K562 (cell line): ENCODE results near the gene AIF1. TPM values are rescaled to one million over a fixed set of nuclear protein-coding genes. Genes with fewer than 3 reads are reported as not detected.

ENCODE experiments used
- ARID4B ChIP-seq: sonication (generic); formaldehyde crosslinking; IDR thresholded peaks from 2 replicates; pipeline ENCODE4 v1.8.0; 2022; ENCODE audit warnings: mild to moderate bottlenecking, missing genetic modification reagents
- CEBPB ChIP-seq: fragments of 450-650 bp; IDR thresholded peaks from 2 replicates; pipeline ENCODE4 v1.6.1; 2016; ENCODE audit warnings: missing genetic modification characterization, missing compliant biosample characterization
- CREB3L1 ChIP-seq: fragments of 450-650 bp; IDR thresholded peaks from 2 replicates; pipeline ENCODE4 v1.6.1; 2014; ENCODE audit warnings: low read depth, mild to moderate bottlenecking, moderate library complexity, borderline replicate concordance
- HNRNPH1 ChIP-seq: fragments of 200-400 bp; formaldehyde crosslinking; optimal IDR thresholded peaks from 2 replicates; pipeline ENCODE3; 2017; ENCODE audit warnings: low read depth, mild to moderate bottlenecking, low read length, moderate library complexity
- HNRNPL ChIP-seq: fragments of 200-400 bp; formaldehyde crosslinking; IDR thresholded peaks from 2 replicates; pipeline ENCODE4 v1.6.1; 2017; ENCODE audit warnings: low read depth, mild to moderate bottlenecking, low read length
- NUFIP1 ChIP-seq: fragments of 450-650 bp; IDR thresholded peaks from 2 replicates; pipeline ENCODE4 v1.6.1; 2018; ENCODE audit not compliant: partially characterized antibody
- PRDM10 ChIP-seq: fragments of 450-650 bp; IDR thresholded peaks from 2 replicates; pipeline ENCODE4 v1.6.1; 2018; ENCODE audit not compliant: partially characterized antibody
- SRSF7 ChIP-seq: fragments of 200-400 bp; formaldehyde crosslinking; optimal IDR thresholded peaks from 2 replicates; pipeline ENCODE3; 2017; ENCODE audit warnings: mild to moderate bottlenecking, low read depth, low read length
- TCF15 ChIP-seq: fragments of 250-450 bp; sonication (Bioruptor Pico); IDR thresholded peaks from 2 replicates; pipeline ENCODE4 v1.8.0; 2022; ENCODE audit warnings: moderate library complexity, mild to moderate bottlenecking, inconsistent platforms
- THRAP3 ChIP-seq: fragments of 450-650 bp; IDR thresholded peaks from 2 replicates; pipeline ENCODE4 v1.6.1; 2016; ENCODE audit warnings: mild to moderate bottlenecking, inconsistent platforms, borderline replicate concordance
- TOE1 ChIP-seq, 2 experiments: fragments of 450-650 bp in 1 of 2; sonication (generic) in 1 of 2; formaldehyde crosslinking in 1 of 2; IDR thresholded peaks; 2 replicates each; pipeline versions ENCODE4 v1.7.1 to v1.8.0; 2016 to 2022; ENCODE audit warnings: borderline replicate concordance in 2 of 2, mild to moderate bottlenecking in 2 of 2, antibody characterized with exemption in 1 of 2, inconsistent platforms in 1 of 2, low read depth in 1 of 2, missing genetic modification reagents in 1 of 2, moderate library complexity in 1 of 2
- ZC3H8 ChIP-seq: fragments of 450-650 bp; IDR thresholded peaks from 2 replicates; pipeline ENCODE4 v1.6.1; 2017
- ZNF316 ChIP-seq: fragments of 450-650 bp; IDR thresholded peaks from 2 replicates; pipeline ENCODE4 v1.6.1; 2016
- ZNF354B ChIP-seq: fragments of 250-450 bp; sonication (Bioruptor Pico); IDR thresholded peaks from 2 replicates; pipeline ENCODE4 v1.4.0; 2020
- ZNF449 ChIP-seq: fragments of 250-450 bp; sonication (Bioruptor Pico); IDR thresholded peaks from 2 replicates; pipeline ENCODE4 v1.8.0; 2022; ENCODE audit warnings: moderate library complexity, mild to moderate bottlenecking, inconsistent platforms
- polyA plus RNA-seq, 8 experiments: library from polyadenylated mRNA; depleted of rRNA in 4 of 8; stranded (reverse) in 5 of 8; unstranded in 3 of 8; fragments of >200 nt; fragmentation: Nextera tagmentation in 2 of 8; fragmentation: Illumina TruSeq in 1 of 8; extraction: Ambion mirVana in 2 of 8; extraction: Trizol in 1 of 8; gene quantifications; 2 replicates each; pipeline versions ENCODE4 v1.2.1 to v1.2.3, GENCODE V29; 2011 to 2014; ENCODE audit warnings: inconsistent platforms in 1 of 8, missing spikeins in 1 of 8
- total RNA-seq, 7 experiments: library from RNA; depleted of rRNA in 6 of 7; stranded (reverse); fragments of >200 nt in 6 of 7; fragmentation: Illumina TruSeq in 2 of 7; extraction: Trizol in 2 of 7; gene quantifications; 2 replicates each; pipeline versions ENCODE4 v1.2.1 to v1.2.3, GENCODE V29; 2011 to 2021; ENCODE audit warnings: low replicate concordance in 1 of 7

Gene AIF1
- total and polyA plus RNA-seq, 9 of the 15 experiments (the other 6 are each of a cell fraction or from before 2014, with no cell fraction given): 9.4 to 33.4 (median 19.4) TPM

- peak; percentile 94 for TF ChIP-seq ZC3H8
- TF ChIP-seq ARID4B (CRISPR knock-in tag): no peak
- TF ChIP-seq TOE1 (IDR thresholded peaks at IDR 0.05; ENCODE audit: borderline replicate concordance): no peak
- peak; percentile 93; the same call in 1 of the 2 replicates for TF ChIP-seq TOE1 (CRISPR knock-in tag; IDR thresholded peaks at IDR 0.05; ENCODE audit: borderline replicate concordance, low read depth)
- TF ChIP-seq CEBPB: no peak
- TF ChIP-seq ZNF316: peak; percentile 37; the same call in 1 of the 2 replicates
- no peak for TF ChIP-seq ZNF354B (CRISPR knock-in tag)
- TF ChIP-seq NUFIP1: no peak
- TF ChIP-seq HNRNPH1: no peak
- peak; percentile 90; the same call in 1 of the 2 replicates for TF ChIP-seq CREB3L1
- TF ChIP-seq HNRNPL: peak; percentile 61; the same call in 1 of the 2 replicates
- TF ChIP-seq THRAP3: no peak
- TF ChIP-seq TCF15 (CRISPR knock-in tag): no peak; the same call in 1 of the 2 replicates
- no peak for TF ChIP-seq SRSF7
- TF ChIP-seq PRDM10: no peak
- TF ChIP-seq ZNF449: no peak
Measured at GRCh38 chr6:31652925-31653724, 38.1 kb downstream of the AIF1 start (continued).
